ENCODE data around the gene HBG1. TPM values are rescaled to one million over a fixed set of nuclear protein-coding genes. Genes with fewer than 3 reads are reported as not detected.

HBG1 gene
- total and polyA plus RNA-seq, 11 donors, result not detected

GRCh38 chr11:5225480-5225871 is 24.2 kb downstream of the HBG1 start:
- Histone ChIP-seq H3K27ac (no peak overlapping the region), H3K9me3 (no peaks in the 10 kb centered on the region), H3K4me3 (no peak overlapping the region), H3K36me3 (no peaks in the 10 kb centered on the region), H3K4me1 (no peaks in the 10 kb centered on the region), H3K27me3 (peaks cover 0 to 4% (median 0%) of the 10 kb centered on the region in 9 donors)
- TF ChIP-seq POLR2A (IDR thresholded peaks at IDR 0.05), result no peak
- TF ChIP-seq, protein P1, sequence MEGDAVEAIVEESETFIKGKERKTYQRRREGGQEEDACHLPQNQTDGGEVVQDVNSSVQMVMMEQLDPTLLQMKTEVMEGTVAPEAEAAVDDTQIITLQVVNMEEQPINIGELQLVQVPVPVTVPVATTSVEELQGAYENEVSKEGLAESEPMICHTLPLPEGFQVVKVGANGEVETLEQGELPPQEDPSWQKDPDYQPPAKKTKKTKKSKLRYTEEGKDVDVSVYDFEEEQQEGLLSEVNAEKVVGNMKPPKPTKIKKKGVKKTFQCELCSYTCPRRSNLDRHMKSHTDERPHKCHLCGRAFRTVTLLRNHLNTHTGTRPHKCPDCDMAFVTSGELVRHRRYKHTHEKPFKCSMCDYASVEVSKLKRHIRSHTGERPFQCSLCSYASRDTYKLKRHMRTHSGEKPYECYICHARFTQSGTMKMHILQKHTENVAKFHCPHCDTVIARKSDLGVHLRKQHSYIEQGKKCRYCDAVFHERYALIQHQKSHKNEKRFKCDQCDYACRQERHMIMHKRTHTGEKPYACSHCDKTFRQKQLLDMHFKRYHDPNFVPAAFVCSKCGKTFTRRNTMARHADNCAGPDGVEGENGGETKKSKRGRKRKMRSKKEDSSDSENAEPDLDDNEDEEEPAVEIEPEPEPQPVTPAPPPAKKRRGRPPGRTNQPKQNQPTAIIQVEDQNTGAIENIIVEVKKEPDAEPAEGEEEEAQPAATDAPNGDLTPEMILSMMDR (IDR thresholded peaks at IDR 0.05), result no peak
- ATAC-seq, result no peak
- no peak for DNase-seq
- 34 to 48% (median 43%) methylated on average over 2 of the region's 2 CpGs for WGBS, 4 donors
- intact Hi-C loops (cut with DNase I), result no loop called here

DNA sequence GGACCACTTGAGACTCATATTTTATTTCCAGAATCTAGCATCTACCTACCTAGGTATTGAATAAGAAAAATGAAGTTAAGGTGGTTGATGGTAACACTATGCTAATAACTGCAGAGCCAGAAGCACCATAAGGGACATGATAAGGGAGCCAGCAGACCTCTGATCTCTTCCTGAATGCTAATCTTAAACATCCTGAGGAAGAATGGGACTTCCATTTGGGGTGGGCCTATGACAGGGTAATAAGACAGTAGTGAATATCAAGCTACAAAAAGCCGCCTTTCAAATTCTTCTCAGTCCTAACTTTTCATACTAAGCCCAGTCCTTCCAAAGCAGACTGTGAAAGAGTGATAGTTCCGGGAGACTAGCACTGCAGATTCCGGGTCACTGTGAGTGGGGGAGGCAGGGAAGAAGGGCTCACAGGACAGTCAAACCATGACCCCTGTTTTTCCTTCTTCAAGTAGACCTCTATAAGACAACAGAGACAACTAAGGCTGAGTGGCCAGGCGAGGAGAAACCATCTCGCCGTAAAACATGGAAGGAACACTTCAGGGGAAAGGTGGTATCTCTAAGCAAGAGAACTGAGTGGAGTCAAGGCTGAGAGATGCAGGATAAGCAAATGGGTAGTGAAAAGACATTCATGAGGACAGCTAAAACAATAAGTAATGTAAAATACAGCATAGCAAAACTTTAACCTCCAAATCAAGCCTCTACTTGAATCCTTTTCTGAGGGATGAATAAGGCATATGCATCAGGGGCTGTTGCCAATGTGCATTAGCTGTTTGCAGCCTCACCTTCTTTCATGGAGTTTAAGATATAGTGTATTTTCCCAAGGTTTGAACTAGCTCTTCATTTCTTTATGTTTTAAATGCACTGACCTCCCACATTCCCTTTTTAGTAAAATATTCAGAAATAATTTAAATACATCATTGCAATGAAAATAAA is 24.8 kb downstream of the HBG1 start:
- intact Hi-C loops (cut with DNase I), result no loop called here
- Histone ChIP-seq H3K4me3 (no peak overlapping the region), H3K27ac (no peak overlapping the region), H3K36me3 (no peaks in the 10 kb centered on the region), H3K4me1 (no peaks in the 10 kb centered on the region), H3K9me3 (no peaks in the 10 kb centered on the region), H3K27me3 (peaks cover 0 to 4% (median 0%) of the 10 kb centered on the region in 9 donors)
- ATAC-seq (peak in 1 of 4 donors; percentile 37), DNase-seq (no peak)
- 55 to 71% (median 63%) methylated on average over 6 of the region's 6 CpGs for WGBS, 4 donors
- no peak for TF ChIP-seq POLR2A (IDR thresholded peaks at IDR 0.05)
- TF ChIP-seq, protein P1 (IDR thresholded peaks at IDR 0.05), result no peak

GRCh38 chr11:5223686-5224085 is 26.0 kb downstream of the HBG1 start:
- intact Hi-C loops (cut with DNase I), result no loop called here
- Histone ChIP-seq H3K36me3 (no peaks in the 10 kb centered on the region), H3K4me3 (no peak overlapping the region), H3K9me3 (no peaks in the 10 kb centered on the region), H3K27me3 (peaks cover 0 to 4% (median 0%) of the 10 kb centered on the region in 9 donors), H3K4me1 (no peaks in the 10 kb centered on the region), H3K27ac (no peak overlapping the region)
- ATAC-seq (no peak), DNase-seq (no peak)
- 59 to 68% (median 62%) methylated on average over 1 of the region's 1 CpG for WGBS, 4 donors
- no peak for TF ChIP-seq POLR2A (IDR thresholded peaks at IDR 0.05)
- TF ChIP-seq, protein P1 (IDR thresholded peaks at IDR 0.05), result no peak

- Histone ChIP-seq H3K36me3 (no peaks in the 10 kb centered on the region), H3K9me3 (no peaks in the 10 kb centered on the region), H3K4me3 (no peak overlapping the region), H3K4me1 (no peaks in the 10 kb centered on the region), H3K27me3 (peaks cover 0 to 4% (median 0%) of the 10 kb centered on the region in 9 donors), H3K27ac (no peak overlapping the region)
- no peak for TF ChIP-seq POLR2A (IDR thresholded peaks at IDR 0.05)
- TF ChIP-seq, protein P1 (IDR thresholded peaks at IDR 0.05), result no peak
- intact Hi-C loops (cut with DNase I), result no loop called here
- no peak for ATAC-seq
- DNase-seq, result no peak
- 83 to 92% (median 89%) methylated on average over 6 of the region's 6 CpGs for WGBS, 4 donors
Measured at GRCh38 chr11:5223146-5223545, 26.5 kb downstream of the HBG1 start.

All from heart left ventricle (tissue), 16 donors.